Measurements from ENCODE around the gene C1orf167.

C1orf167 gene

DNA sequence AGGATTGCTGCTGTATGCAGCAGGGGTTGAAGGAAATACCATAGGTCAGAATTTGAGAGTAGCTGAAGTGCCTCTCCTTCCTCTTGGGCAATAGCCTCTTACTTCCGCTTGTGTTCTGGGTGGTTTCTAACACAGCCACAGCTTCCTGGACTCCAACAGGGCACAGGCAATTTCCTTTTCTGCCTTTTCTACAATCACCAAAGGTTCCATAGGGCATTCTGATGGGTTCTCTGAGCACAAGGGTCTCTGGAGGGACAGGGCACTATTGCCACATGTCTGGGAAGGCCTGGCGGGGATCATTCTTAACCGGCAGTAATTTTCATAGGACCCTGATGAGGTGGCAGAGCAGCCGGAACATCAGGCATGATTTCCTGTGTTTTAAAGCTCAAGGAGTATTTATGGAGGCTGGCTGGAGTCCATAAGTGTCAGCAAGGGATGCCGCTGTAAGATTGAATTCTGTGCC lies 31.5 kb upstream of the C1orf167 start:
- Histone ChIP-seq H3K9me3 (ENCODE audit: insufficient read depth, low read length) (no peaks in the 10 kb centered on the region), H3K27me3 (ENCODE audit: insufficient read depth, insufficient read length) (no peaks in the 10 kb centered on the region), H3K9ac (ENCODE audit: insufficient read length, low read depth) (no peak overlapping the region), H3K4me1 (ENCODE audit: insufficient read depth, insufficient read length) (peaks cover 23% of the 10 kb centered on the region), H3K36me3 (ENCODE audit: insufficient read depth, insufficient read length, low read length) (no peaks in the 10 kb centered on the region), H3K4me3 (ENCODE audit: insufficient read length, low read depth) (no peak overlapping the region)
- no peak for DNase-seq (ENCODE audit: low read depth, low spot score)
- no peak for TF ChIP-seq ZNF274 (IDR thresholded peaks at IDR 0.05; ENCODE audit: low read depth, low read length)
- TF ChIP-seq SUZ12 (IDR thresholded peaks at IDR 0.05; ENCODE audit: extremely low read depth, insufficient read depth, insufficient read length), result no peak
- no peak for TF ChIP-seq YY1 (IDR thresholded peaks at IDR 0.05; ENCODE audit: insufficient read depth, insufficient read length)

GRCh38 chr1:11731691-11732283 lies 30.2 kb upstream of the C1orf167 start:
- Histone ChIP-seq H3K4me1 (ENCODE audit: insufficient read depth, insufficient read length) (peaks cover 15% of the 10 kb centered on the region), H3K9me3 (ENCODE audit: insufficient read depth, low read length) (no peaks in the 10 kb centered on the region), H3K4me3 (ENCODE audit: insufficient read length, low read depth) (no peak overlapping the region), H3K9ac (ENCODE audit: insufficient read length, low read depth) (peak overlapping the region; percentile 71), H3K27me3 (ENCODE audit: insufficient read depth, insufficient read length) (no peaks in the 10 kb centered on the region), H3K36me3 (ENCODE audit: insufficient read depth, insufficient read length, low read length) (no peaks in the 10 kb centered on the region)
- TF ChIP-seq SUZ12 (IDR thresholded peaks at IDR 0.05; ENCODE audit: extremely low read depth, insufficient read depth, insufficient read length) (no peak), YY1 (IDR thresholded peaks at IDR 0.05; ENCODE audit: insufficient read depth, insufficient read length) (no peak), ZNF274 (IDR thresholded peaks at IDR 0.05; ENCODE audit: low read depth, low read length) (no peak)
- no peak for DNase-seq (ENCODE audit: low read depth, low spot score)

DNA sequence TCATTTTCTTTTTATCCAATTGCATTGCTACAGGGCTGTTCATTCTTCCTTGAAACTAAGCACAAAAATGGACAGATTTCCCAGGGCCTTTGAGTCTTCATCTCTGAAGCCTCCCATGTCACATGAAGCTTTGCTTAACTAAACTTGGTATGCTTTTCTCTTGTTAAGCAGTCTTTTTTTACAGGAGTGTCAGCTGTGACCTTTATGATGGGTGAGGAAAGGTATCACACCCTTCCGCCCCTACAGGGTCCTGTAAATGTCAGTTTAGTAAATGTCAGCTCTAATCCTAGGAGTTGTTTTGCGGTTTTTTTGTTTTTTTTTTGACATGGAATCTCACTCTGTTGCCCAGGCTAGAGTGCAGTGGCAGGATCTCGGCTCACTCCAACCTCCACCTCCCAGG lies 28.7 kb upstream of the C1orf167 start:
- no peak overlapping the region for H3K9ac ChIP-seq (ENCODE audit: insufficient read length, low read depth)
- no peak overlapping the region for H3K4me3 ChIP-seq (ENCODE audit: insufficient read length, low read depth)
- no peaks in the 10 kb centered on the region for H3K27me3 ChIP-seq (ENCODE audit: insufficient read depth, insufficient read length)
- no peak for DNase-seq (ENCODE audit: low read depth, low spot score)
- peaks cover 17% of the 10 kb centered on the region for H3K4me1 ChIP-seq (ENCODE audit: insufficient read depth, insufficient read length)
- H3K9me3 ChIP-seq (ENCODE audit: insufficient read depth, low read length), result no peaks in the 10 kb centered on the region
- H3K36me3 ChIP-seq (ENCODE audit: insufficient read depth, insufficient read length, low read length), result no peaks in the 10 kb centered on the region
- TF ChIP-seq ZNF274 (IDR thresholded peaks at IDR 0.05; ENCODE audit: low read depth, low read length) (no peak), YY1 (IDR thresholded peaks at IDR 0.05; ENCODE audit: insufficient read depth, insufficient read length) (no peak), SUZ12 (IDR thresholded peaks at IDR 0.05; ENCODE audit: extremely low read depth, insufficient read depth, insufficient read length) (no peak)

DNA sequence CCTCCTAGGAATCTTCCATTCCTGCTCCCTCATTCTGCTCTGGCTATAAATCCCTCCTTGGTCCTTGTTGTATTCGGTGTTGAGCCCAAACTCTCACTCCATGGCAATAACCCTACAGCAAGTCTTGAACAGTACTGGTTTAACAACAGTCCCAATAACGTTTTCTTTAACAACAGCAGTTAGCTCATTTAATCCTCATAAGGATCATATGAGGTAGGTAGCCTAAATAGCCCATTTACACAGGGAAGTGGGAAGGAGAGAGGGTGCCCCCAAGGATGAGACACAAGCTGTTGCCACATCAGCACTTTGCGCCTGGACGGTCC lies 26.5 kb upstream of the C1orf167 start:
- DNase-seq (ENCODE audit: low read depth, low spot score), result no peak
- Histone ChIP-seq H3K9ac (ENCODE audit: insufficient read length, low read depth) (peak overlapping the region; percentile 95), H3K9me3 (ENCODE audit: insufficient read depth, low read length) (no peaks in the 10 kb centered on the region), H3K27me3 (ENCODE audit: insufficient read depth, insufficient read length) (no peaks in the 10 kb centered on the region), H3K36me3 (ENCODE audit: insufficient read depth, insufficient read length, low read length) (peaks cover 4% of the 10 kb centered on the region), H3K4me1 (ENCODE audit: insufficient read depth, insufficient read length) (peaks cover 5% of the 10 kb centered on the region), H3K4me3 (ENCODE audit: insufficient read length, low read depth) (peak overlapping the region; percentile 21)
- no peak for TF ChIP-seq ZNF274 (IDR thresholded peaks at IDR 0.05; ENCODE audit: low read depth, low read length)
- no peak for TF ChIP-seq SUZ12 (IDR thresholded peaks at IDR 0.05; ENCODE audit: extremely low read depth, insufficient read depth, insufficient read length)
- no peak for TF ChIP-seq YY1 (IDR thresholded peaks at IDR 0.05; ENCODE audit: insufficient read depth, insufficient read length)

DNA sequence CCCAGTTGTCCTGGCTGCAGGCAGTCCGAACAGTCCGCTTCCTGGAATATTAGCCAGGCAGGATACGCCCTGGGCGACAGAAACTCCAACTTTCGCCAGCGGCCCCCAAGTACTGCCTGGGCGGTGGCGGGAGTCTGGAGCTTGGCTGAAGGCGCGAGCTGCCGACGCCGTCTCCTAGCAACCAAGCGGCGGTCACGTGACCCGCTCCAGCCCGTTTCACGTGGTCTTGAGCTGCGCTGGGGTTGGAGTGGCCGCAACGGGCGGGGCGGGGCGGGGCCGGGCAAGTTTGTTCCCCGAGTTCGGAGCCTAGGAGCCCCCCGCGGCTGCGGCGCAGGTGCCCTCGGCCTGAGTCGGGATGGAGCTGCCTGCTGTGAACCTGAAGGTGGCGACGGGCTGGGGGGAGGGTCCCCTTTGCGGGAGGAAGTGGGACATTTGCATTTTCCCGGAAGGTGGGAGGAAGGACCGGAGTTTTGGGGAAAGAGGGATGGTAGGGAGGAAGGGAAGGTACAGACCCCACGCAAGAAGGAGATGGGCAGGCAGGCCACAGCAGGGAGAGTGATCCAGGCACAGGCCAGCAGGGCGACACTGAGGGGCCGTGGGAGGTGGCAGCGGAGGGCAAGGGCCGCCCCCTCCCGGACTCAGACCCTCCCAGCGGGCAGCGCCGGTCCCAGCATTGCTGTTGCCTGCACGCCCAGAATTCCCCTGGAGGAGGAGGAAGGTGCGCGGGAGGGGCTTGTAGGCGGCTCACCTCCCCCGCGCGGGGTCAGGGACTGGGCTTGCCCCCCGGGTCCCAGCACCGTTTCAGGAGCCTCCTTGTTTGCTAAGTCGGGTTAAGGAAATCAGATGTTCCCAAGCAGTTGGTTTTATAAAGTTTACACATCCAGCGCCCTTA lies 25.9 kb upstream of the C1orf167 start, which contains the start of gene AGTRAP:
Gene AGTRAP, plus strand, starts transcription at position 283 of the 892 bp plus-strand sequence. Its CDS starts 73 bp downstream, at position 356.
- no peaks in the 10 kb centered on the region for H3K27me3 ChIP-seq (ENCODE audit: insufficient read depth, insufficient read length)
- no peaks in the 10 kb centered on the region for H3K9me3 ChIP-seq (ENCODE audit: insufficient read depth, low read length)
- peaks cover 4% of the 10 kb centered on the region for H3K36me3 ChIP-seq (ENCODE audit: insufficient read depth, insufficient read length, low read length)
- peak; percentile 90 for DNase-seq (ENCODE audit: low read depth, low spot score)
- H3K9ac ChIP-seq (ENCODE audit: insufficient read length, low read depth), result peak within 1 kb of the TSS; percentile 95
- H3K4me3 ChIP-seq (ENCODE audit: insufficient read length, low read depth), result peak within 1 kb of the TSS; percentile 91
- peaks cover 7% of the 10 kb centered on the region for H3K4me1 ChIP-seq (ENCODE audit: insufficient read depth, insufficient read length)
- no peak for TF ChIP-seq SUZ12 (IDR thresholded peaks at IDR 0.05; ENCODE audit: extremely low read depth, insufficient read depth, insufficient read length)
- TF ChIP-seq ZNF274 (IDR thresholded peaks at IDR 0.05; ENCODE audit: low read depth, low read length), result no peak
- no peak for TF ChIP-seq YY1 (IDR thresholded peaks at IDR 0.05; ENCODE audit: insufficient read depth, insufficient read length)

GRCh38 chr1:11736746-11737639 lies 25.0 kb upstream of the C1orf167 start:
- H3K36me3 ChIP-seq (ENCODE audit: insufficient read depth, insufficient read length, low read length), result peaks cover 4% of the 10 kb centered on the region
- no peaks in the 10 kb centered on the region for H3K9me3 ChIP-seq (ENCODE audit: insufficient read depth, low read length)
- H3K4me3 ChIP-seq (ENCODE audit: insufficient read length, low read depth), result peak overlapping the region; percentile 91
- no peaks in the 10 kb centered on the region for H3K27me3 ChIP-seq (ENCODE audit: insufficient read depth, insufficient read length)
- peak overlapping the region; percentile 95 for H3K9ac ChIP-seq (ENCODE audit: insufficient read length, low read depth)
- peaks cover 7% of the 10 kb centered on the region for H3K4me1 ChIP-seq (ENCODE audit: insufficient read depth, insufficient read length)
- DNase-seq (ENCODE audit: low read depth, low spot score), result no peak
- TF ChIP-seq YY1 (IDR thresholded peaks at IDR 0.05; ENCODE audit: insufficient read depth, insufficient read length) (peak; percentile 46), ZNF274 (IDR thresholded peaks at IDR 0.05; ENCODE audit: low read depth, low read length) (no peak), SUZ12 (IDR thresholded peaks at IDR 0.05; ENCODE audit: extremely low read depth, insufficient read depth, insufficient read length) (no peak)

All from NT2/D1 (cell line).